Cortex of kidney (tissue), 1 donor: ENCODE measurements around the gene FAM83E.

ENCODE experiments used
- DNase-seq: peaks from one replicate; lab custom pipeline; 2025; lab: John Stamatoyannopoulos, UW

Gene FAM83E

GRCh38 chr19:48575931-48576622, 38.8 kb downstream of the FAM83E start:
- DNase-seq, result no peak

GRCh38 chr19:48573163-48573505, 41.7 kb downstream of the FAM83E start:
- DNase-seq, result no peak

GRCh38 chr19:48571378-48572162, 43.3 kb downstream of the FAM83E start:
- DNase-seq, result no peak

GRCh38 chr19:48569814-48570213, 45.1 kb downstream of the FAM83E start:
- DNase-seq, result no peak

- no peak for DNase-seq
These were observed 46.5 kb downstream of the FAM83E start for GRCh38 chr19:48568345-48568886.

GRCh38 chr19:48565090-48565489, 49.8 kb downstream of the FAM83E start:
- no peak for DNase-seq
